ENCODE measurements around the gene RTN4RL2.
A peak's percentile ranks its signal among the peaks of the same experiment; 100 is the strongest.

The RTN4RL2 gene

GRCh38 chr11:57513452-57513795 lies 53.1 kb downstream of the RTN4RL2 start:
- no peak for DNase-seq
- Mint-ChIP-seq H3K27ac (no peak overlapping the region), H3K36me3 (peaks cover 13% of the 10 kb centered on the region), H3K9me3 (no peaks in the 10 kb centered on the region), H3K4me1 (peaks cover 40% of the 10 kb centered on the region), H3K4me3 (peak overlapping the region; percentile 96), H3K27me3 (peaks cover 8% of the 10 kb centered on the region)
- CTCF ChIA-PET, result interaction anchor here (1.0 to 9.0 kb wide), 3 partner anchors 11 to 55 kb away, joined by 3 to 115 read pairs (median 6); no protein-coding TSS in a partner anchor

- H3K27me3 Mint-ChIP-seq, result peaks cover 8% of the 10 kb centered on the region
- CTCF ChIA-PET, result interaction anchor here (1.0 to 9.0 kb wide), 7 partner anchors 8 to 131 kb away, joined by 3 to 115 read pairs (median 6); no protein-coding TSS in a partner anchor
- H3K27ac Mint-ChIP-seq, result peak overlapping the region; percentile 86
- H3K9me3 Mint-ChIP-seq, result no peaks in the 10 kb centered on the region
- H3K4me3 Mint-ChIP-seq, result peak overlapping the region; percentile 96
- peaks cover 39% of the 10 kb centered on the region for H3K4me1 Mint-ChIP-seq
- peak; percentile 57 for DNase-seq
- peaks cover 12% of the 10 kb centered on the region for H3K36me3 Mint-ChIP-seq
Measured at GRCh38 chr11:57513911-57514537, 53.7 kb downstream of the RTN4RL2 start.

GRCh38 chr11:57514538-57515331 lies 54.4 kb downstream of the RTN4RL2 start:
- peak; percentile 77 for DNase-seq
- no peaks in the 10 kb centered on the region for H3K9me3 Mint-ChIP-seq
- peaks cover 36% of the 10 kb centered on the region for H3K4me1 Mint-ChIP-seq
- peak overlapping the region; percentile 86 for H3K27ac Mint-ChIP-seq
- H3K36me3 Mint-ChIP-seq, result peaks cover 11% of the 10 kb centered on the region
- peaks cover 8% of the 10 kb centered on the region for H3K27me3 Mint-ChIP-seq
- H3K4me3 Mint-ChIP-seq, result peak overlapping the region; percentile 96
- CTCF ChIA-PET, result interaction anchor here (0.9 to 9.0 kb wide), 9 partner anchors 9 to 130 kb away, joined by 3 to 115 read pairs (median 5); no protein-coding TSS in a partner anchor

GRCh38 chr11:57515332-57516060 lies 55.2 kb downstream of the RTN4RL2 start, which contains the start of gene SLC43A1:
Gene SLC43A1 (minus strand): TSS chr11:57515702. CDS start chr11:57514111, 1,591 bp downstream.
- H3K4me3 Mint-ChIP-seq, result peak within 1 kb of the TSS; percentile 96
- CTCF ChIA-PET, result interaction anchor here (0.8 to 9.0 kb wide), 8 partner anchors 9 to 129 kb away, joined by 3 to 115 read pairs (median 5); no protein-coding TSS in a partner anchor
- no peaks in the 10 kb centered on the region for H3K9me3 Mint-ChIP-seq
- H3K36me3 Mint-ChIP-seq, result peaks cover 9% of the 10 kb centered on the region
- H3K4me1 Mint-ChIP-seq, result peaks cover 34% of the 10 kb centered on the region
- peaks cover 8% of the 10 kb centered on the region for H3K27me3 Mint-ChIP-seq
- peak within 1 kb of the TSS; percentile 86 for H3K27ac Mint-ChIP-seq
- DNase-seq, result peak; percentile 61

GRCh38 chr11:57516061-57516443 lies 55.7 kb downstream of the RTN4RL2 start:
- DNase-seq, result no peak
- Mint-ChIP-seq H3K27me3 (peaks cover 8% of the 10 kb centered on the region), H3K9me3 (no peaks in the 10 kb centered on the region), H3K36me3 (peaks cover 9% of the 10 kb centered on the region), H3K27ac (peak overlapping the region; percentile 82), H3K4me1 (peaks cover 34% of the 10 kb centered on the region), H3K4me3 (peak overlapping the region; percentile 96)
- CTCF ChIA-PET, result interaction anchor here (0.8 to 9.0 kb wide), 7 partner anchors 8 to 129 kb away, joined by 3 to 115 read pairs (median 5); no protein-coding TSS in a partner anchor

GRCh38 chr11:57521116-57521515 lies 60.8 kb downstream of the RTN4RL2 start:
- Mint-ChIP-seq H3K4me3 (no peak overlapping the region), H3K27ac (no peak overlapping the region), H3K4me1 (peaks cover 6% of the 10 kb centered on the region), H3K27me3 (peaks cover 8% of the 10 kb centered on the region), H3K9me3 (no peaks in the 10 kb centered on the region), H3K36me3 (no peaks in the 10 kb centered on the region)
- CTCF ChIA-PET, result interaction anchor here (0.9 to 9.0 kb wide), 2 partner anchors 27 to 119 kb away, joined by 3 to 115 read pairs; no protein-coding TSS in a partner anchor
- no peak for DNase-seq

GRCh38 chr11:57523419-57523818 lies 63.1 kb downstream of the RTN4RL2 start:
- H3K4me3 Mint-ChIP-seq, result no peak overlapping the region
- peaks cover 10% of the 10 kb centered on the region for H3K36me3 Mint-ChIP-seq
- CTCF ChIA-PET, result interaction anchor here (1.6 to 7.6 kb wide), 3 partner anchors 29 to 178 kb away, joined by 4 to 306 read pairs (median 108); partner anchors contain the start of gene RTN4RL2
- no peaks in the 10 kb centered on the region for H3K9me3 Mint-ChIP-seq
- DNase-seq, result no peak
- no peaks in the 10 kb centered on the region for H3K27me3 Mint-ChIP-seq
- H3K27ac Mint-ChIP-seq, result no peak overlapping the region
- peaks cover 15% of the 10 kb centered on the region for H3K4me1 Mint-ChIP-seq
